K562 (cell line): Measurements from ENCODE around the gene METTL3. TPM values are rescaled to one million over a fixed set of nuclear protein-coding genes. Genes with fewer than 3 reads are reported as not detected.

Source experiments
- CC2D1A ChIP-seq: fragments of 450-650 bp; IDR thresholded peaks from 2 replicates; pipeline ENCODE4 v1.6.1; 2017; ENCODE audit warnings: mild to moderate bottlenecking
- E2F4 ChIP-seq: sonication (generic); formaldehyde crosslinking; IDR thresholded peaks from 2 replicates; pipeline ENCODE4 v1.8.0; 2022; ENCODE audit warnings: mild to moderate bottlenecking, low read depth, missing genetic modification reagents
- ELK3 ChIP-seq: fragments of 450-650 bp; formaldehyde crosslinking; IDR thresholded peaks from 2 replicates; pipeline ENCODE4 v1.4.0; 2020; ENCODE audit warnings: mild to moderate bottlenecking
- EP300 ChIP-seq: IDR thresholded peaks from 2 replicates; pipeline ENCODE4 v1.6.1; 2012; ENCODE audit warnings: low read length, improper control_type of control experiment
- EP400 ChIP-seq: fragments of 450-650 bp; IDR thresholded peaks from 2 replicates; pipeline ENCODE4 v1.6.1; 2017; ENCODE audit warnings: antibody characterized with exemption, mild to moderate bottlenecking, moderate library complexity
- FOXK1 ChIP-seq: sonication (generic); formaldehyde crosslinking; IDR thresholded peaks from 2 replicates; pipeline ENCODE4 v1.8.0; 2022; ENCODE audit warnings: missing genetic modification reagents, mild to moderate bottlenecking, borderline replicate concordance
- FOXO4 ChIP-seq: fragments of 450-650 bp; formaldehyde crosslinking; IDR thresholded peaks from 2 replicates; pipeline ENCODE4 v1.4.0; 2020; ENCODE audit warnings: mild to moderate bottlenecking, moderate library complexity
- MIER1 ChIP-seq: fragments of 450-650 bp; IDR thresholded peaks from 2 replicates; pipeline ENCODE4 v1.6.1; 2016; ENCODE audit warnings: antibody characterized with exemption, mild to moderate bottlenecking, low read depth
- MYNN ChIP-seq, 2 experiments: sonication (generic); formaldehyde crosslinking in 1 of 2; IDR thresholded peaks; 2 replicates each; pipeline versions ENCODE4 v1.5.0 to v1.6.1; 2016 to 2020; ENCODE audit warnings: antibody characterized with exemption in 1 of 2, missing genetic modification reagents in 1 of 2
- PATZ1 ChIP-seq: fragments of 250-450 bp; sonication (Bioruptor Pico); IDR thresholded peaks from 2 replicates; pipeline ENCODE4 v1.5.0; 2020; ENCODE audit warnings: mild to moderate bottlenecking, borderline replicate concordance
- POLR2AphosphoS2 ChIP-seq: IDR thresholded peaks from 2 replicates; pipeline ENCODE4 v1.6.1; 2012; ENCODE audit warnings: low read length, improper control_type of control experiment
- RBM17 ChIP-seq: fragments of 200-400 bp; formaldehyde crosslinking; IDR thresholded peaks from 2 replicates; pipeline ENCODE4 v1.6.1; 2017; ENCODE audit warnings: low read depth, mild to moderate bottlenecking, low read length, borderline replicate concordance
- SRSF7 ChIP-seq: fragments of 200-400 bp; formaldehyde crosslinking; optimal IDR thresholded peaks from 2 replicates; pipeline ENCODE3; 2017; ENCODE audit warnings: mild to moderate bottlenecking, low read depth, low read length
- VEZF1 ChIP-seq: fragments of 200-800 bp; sonication (Bioruptor generic); IDR thresholded peaks from 2 replicates; pipeline ENCODE4 v1.6.1; 2017; ENCODE audit warnings: missing genetic modification characterization, missing compliant biosample characterization
- ZC3H4 ChIP-seq: sonication (generic); formaldehyde crosslinking; IDR thresholded peaks from 2 replicates; pipeline ENCODE4 v1.9.0; 2021; ENCODE audit warnings: missing genetic modification reagents, borderline replicate concordance
- ZNF143 ChIP-seq: sonication (generic); formaldehyde crosslinking; IDR thresholded peaks from 2 replicates; pipeline ENCODE4 v1.9.0; 2022; ENCODE audit warnings: mild to moderate bottlenecking, missing genetic modification reagents
- polyA plus RNA-seq, 8 experiments: library from polyadenylated mRNA; depleted of rRNA in 4 of 8; stranded (reverse) in 5 of 8; unstranded in 3 of 8; fragments of >200 nt; fragmentation: Nextera tagmentation in 2 of 8; fragmentation: Illumina TruSeq in 1 of 8; extraction: Ambion mirVana in 2 of 8; extraction: Trizol in 1 of 8; gene quantifications; 2 replicates each; pipeline versions ENCODE4 v1.2.1 to v1.2.3, GENCODE V29; 2011 to 2014; ENCODE audit warnings: inconsistent platforms in 1 of 8, missing spikeins in 1 of 8
- total RNA-seq, 7 experiments: library from RNA; depleted of rRNA in 6 of 7; stranded (reverse); fragments of >200 nt in 6 of 7; fragmentation: Illumina TruSeq in 2 of 7; extraction: Trizol in 2 of 7; gene quantifications; 2 replicates each; pipeline versions ENCODE4 v1.2.1 to v1.2.3, GENCODE V29; 2011 to 2021; ENCODE audit warnings: low replicate concordance in 1 of 7

METTL3 gene
- total and polyA plus RNA-seq, 9 of the 15 experiments (the other 6 are each of a cell fraction or from before 2014, with no cell fraction given) = 42.1 to 151 (median 65.7) TPM

GRCh38 chr14:21557084-21557901, 46.2 kb upstream of the METTL3 start (continued):
- peak; percentile 46 for TF ChIP-seq VEZF1 (CRISPR knock-in tag)
- TF ChIP-seq FOXO4 (CRISPR knock-in tag) = no peak
- no peak for TF ChIP-seq SRSF7
- no peak for TF ChIP-seq ELK3 (CRISPR knock-in tag)
- no peak for TF ChIP-seq MIER1
- TF ChIP-seq PATZ1 (CRISPR knock-in tag) = no peak
- TF ChIP-seq EP400 = peak; percentile 16; the same call in 1 of the 2 replicates
- TF ChIP-seq ZNF143 = no peak
- no peak for TF ChIP-seq RBM17
- TF ChIP-seq POLR2AphosphoS2 = no peak
- TF ChIP-seq EP300 = no peak; the same call in 1 of the 2 replicates
- TF ChIP-seq ZC3H4 = no peak
- peak; percentile 56; the same call in 1 of the 2 replicates for TF ChIP-seq CC2D1A
- TF ChIP-seq FOXK1 (CRISPR knock-in tag) = no peak
- TF ChIP-seq MYNN (IDR thresholded peaks at IDR 0.05) = no peak
- no peak for TF ChIP-seq MYNN (CRISPR knock-in tag; IDR thresholded peaks at IDR 0.05)
- TF ChIP-seq E2F4 (CRISPR knock-in tag) = no peak
